ENCODE measurements around the gene NFE2L1. TPM values are rescaled to one million over a fixed set of nuclear protein-coding genes. Genes with fewer than 3 reads are reported as not detected.
A peak's percentile ranks its signal among the peaks of the same experiment; 100 is the strongest.

Gene NFE2L1
- total RNA-seq, 5 donors from 2014 or later (not counting 1 experiment from before 2014, with no cell fraction given), result 30.3 to 61.6 (median 43.9) TPM

DNA sequence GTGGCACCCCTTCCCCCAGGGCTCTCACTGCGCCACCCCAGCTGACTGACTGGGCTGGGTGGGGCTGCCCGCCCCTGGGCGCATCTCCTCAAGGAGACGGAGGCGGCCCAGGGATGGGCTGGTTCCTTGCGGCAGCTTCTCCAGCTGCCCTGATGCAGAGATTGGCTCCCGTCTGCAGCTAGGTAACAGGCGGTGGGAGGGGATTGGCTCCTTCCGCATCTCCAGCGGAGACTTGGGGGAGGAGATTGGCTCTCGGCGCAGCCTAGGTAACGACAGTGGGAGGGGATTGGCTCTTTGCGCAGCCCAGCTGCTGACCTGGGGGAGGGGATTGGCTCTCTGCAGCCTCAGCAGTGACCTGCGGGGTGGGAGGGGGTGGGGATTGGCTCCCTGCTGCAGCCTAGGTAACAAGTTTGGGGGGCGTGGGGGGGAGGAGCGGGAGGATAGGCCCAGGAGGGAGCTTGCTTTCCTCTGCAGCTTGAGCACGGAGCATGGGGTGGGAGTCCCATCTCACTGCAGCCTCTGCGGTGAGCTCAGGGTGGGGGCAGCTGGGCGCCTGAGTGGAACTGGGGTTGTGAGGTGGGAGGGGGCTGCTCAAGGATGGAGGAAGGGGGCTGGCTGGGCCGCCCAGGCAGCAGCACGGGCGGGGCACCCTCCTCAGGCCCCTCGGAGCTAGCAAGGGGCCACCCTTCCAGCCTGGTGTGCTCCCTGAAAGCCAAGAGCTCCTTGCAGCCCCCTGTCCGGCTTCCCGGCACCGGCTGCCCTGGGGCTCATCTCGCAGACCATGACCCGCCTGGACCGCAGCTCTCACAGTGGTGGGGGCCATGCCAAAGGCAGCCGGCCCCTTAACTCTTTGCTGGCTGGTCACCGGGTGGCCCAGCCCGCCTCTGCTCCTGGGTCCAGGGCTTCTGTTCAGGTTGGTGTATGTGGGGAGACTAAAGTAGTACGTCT is 6.4 kb downstream of the NFE2L1 start:
- Histone ChIP-seq H3K27ac (ENCODE audit: low read length) (no peak overlapping the region), H3K4me1 (ENCODE audit: control insufficient read depth in 1 of 2, extremely low read depth in 1 of 2, insufficient read depth in 2 of 2, low read length in 2 of 2) (peaks cover 5 to 54% of the 10 kb centered on the region in 2 experiments)
- H3K4me3 Mint-ChIP-seq, result no peak overlapping the region

DNA sequence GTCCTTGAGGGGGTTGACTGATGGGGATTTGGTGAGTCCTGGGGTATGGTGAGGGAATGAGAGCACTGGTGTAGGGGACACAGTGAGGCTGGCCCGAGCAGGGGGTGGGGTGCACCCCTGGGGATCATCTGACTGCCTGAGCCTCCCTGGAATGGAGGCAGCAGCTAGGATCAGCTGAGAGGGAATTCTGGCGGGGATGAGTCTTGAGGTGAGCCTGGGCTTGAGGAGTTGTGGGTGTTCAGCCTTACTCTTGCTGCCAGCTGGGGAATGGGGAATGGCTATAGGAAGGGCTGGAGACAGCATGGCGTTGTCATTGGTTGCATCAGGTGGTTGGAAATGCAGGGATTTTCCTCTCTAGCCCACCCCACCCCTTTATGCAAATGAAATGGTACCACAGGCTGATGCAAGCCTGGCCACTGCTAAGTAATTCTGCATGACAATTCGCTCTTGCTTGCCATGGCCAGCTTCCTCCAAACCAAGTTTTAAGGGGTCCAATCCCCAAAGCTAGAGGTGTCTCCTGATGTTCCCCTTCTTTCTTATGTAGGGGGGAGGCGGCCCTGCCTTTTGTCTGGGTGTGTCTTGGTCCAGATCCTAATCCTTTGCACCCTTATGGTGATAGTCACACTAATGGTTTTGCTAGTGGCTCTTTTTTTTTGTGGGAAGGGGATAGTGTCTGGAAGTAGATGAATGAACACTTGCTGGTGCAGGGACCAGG is 7.5 kb downstream of the NFE2L1 start:
- Mint-ChIP-seq H3K27ac (peak overlapping the region; percentile 66), H3K36me3 (peaks cover 59% of the 10 kb centered on the region), H3K4me3 (no peak overlapping the region), H3K9me3 (no peaks in the 10 kb centered on the region), H3K4me1 (peaks cover 43 to 49% (median 47%) of the 10 kb centered on the region in 3 donors), H3K27me3 (no peaks in the 10 kb centered on the region)
- no peaks in the 10 kb centered on the region for H3K9me3 ChIP-seq
- H3K27me3 ChIP-seq (replicated peaks in 1 of 2; ENCODE audit: control insufficient read depth in 2 of 2, extremely low read depth in 1 of 2, insufficient read depth in 2 of 2, low read length in 1 of 2), result no peaks in the 10 kb centered on the region
- no peak overlapping the region for H3K4me3 ChIP-seq (ENCODE audit: control insufficient read depth in 1 of 2, extremely low read depth in 1 of 2, low read length in 1 of 2)
- peaks cover 10 to 83% of the 10 kb centered on the region in 2 donors for H3K36me3 ChIP-seq (ENCODE audit: control insufficient read depth in 2 of 2, extremely low read depth in 1 of 2, insufficient read depth in 1 of 2, low read length in 1 of 2)
- 100% methylated on average over 3 of the region's 5 CpGs for WGBS (ENCODE audit: insufficient coverage)
- ATAC-seq (replicated peaks in 1 of 4), result no peak
- ChIA-PET POLR2A (interaction anchor here in 1 of 2 donors (0.6 kb wide), 1 partner anchor 1847 kb away, joined by 3 read pairs; no protein-coding TSS in a partner anchor), CTCF (no interaction called here)
- H3K4me1 ChIP-seq (ENCODE audit: control insufficient read depth in 1 of 2, extremely low read depth in 1 of 2, insufficient read depth in 2 of 2, low read length in 2 of 2), result peaks cover 0 to 42% of the 10 kb centered on the region in 2 experiments
- DNase-seq, result no peak
- H3K27ac ChIP-seq (ENCODE audit: low read length), result no peak overlapping the region

More for the DNA sequence above, 6.4 kb downstream of the NFE2L1 start:
- Mint-ChIP-seq H3K27me3 (no peaks in the 10 kb centered on the region), H3K9me3 (no peaks in the 10 kb centered on the region), H3K27ac (no peak overlapping the region), H3K4me1 (peaks cover 54 to 57% (median 56%) of the 10 kb centered on the region in 3 donors), H3K36me3 (peaks cover 55% of the 10 kb centered on the region)
- H3K27me3 ChIP-seq (replicated peaks in 1 of 2; ENCODE audit: control insufficient read depth in 2 of 2, extremely low read depth in 1 of 2, insufficient read depth in 2 of 2, low read length in 1 of 2), result no peaks in the 10 kb centered on the region
- WGBS (ENCODE audit: insufficient coverage), result 97% methylated on average over 28 of the region's 34 CpGs
- CTCF ChIA-PET, result no interaction called here
- DNase-seq, result no peak
- H3K9me3 ChIP-seq, result no peaks in the 10 kb centered on the region
- POLR2A ChIA-PET, result interaction anchor here (0.5 kb wide), 2 partner anchors 26 to 1133 kb away, joined by 3 read pairs; no protein-coding TSS in a partner anchor
- no peak for ATAC-seq (replicated peaks in 1 of 4)
- H3K4me3 ChIP-seq (ENCODE audit: control insufficient read depth in 1 of 2, extremely low read depth in 1 of 2, low read length in 1 of 2), result no peak overlapping the region
- H3K36me3 ChIP-seq (ENCODE audit: control insufficient read depth in 2 of 2, extremely low read depth in 1 of 2, insufficient read depth in 1 of 2, low read length in 1 of 2), result peaks cover 10 to 78% of the 10 kb centered on the region in 2 donors

DNA sequence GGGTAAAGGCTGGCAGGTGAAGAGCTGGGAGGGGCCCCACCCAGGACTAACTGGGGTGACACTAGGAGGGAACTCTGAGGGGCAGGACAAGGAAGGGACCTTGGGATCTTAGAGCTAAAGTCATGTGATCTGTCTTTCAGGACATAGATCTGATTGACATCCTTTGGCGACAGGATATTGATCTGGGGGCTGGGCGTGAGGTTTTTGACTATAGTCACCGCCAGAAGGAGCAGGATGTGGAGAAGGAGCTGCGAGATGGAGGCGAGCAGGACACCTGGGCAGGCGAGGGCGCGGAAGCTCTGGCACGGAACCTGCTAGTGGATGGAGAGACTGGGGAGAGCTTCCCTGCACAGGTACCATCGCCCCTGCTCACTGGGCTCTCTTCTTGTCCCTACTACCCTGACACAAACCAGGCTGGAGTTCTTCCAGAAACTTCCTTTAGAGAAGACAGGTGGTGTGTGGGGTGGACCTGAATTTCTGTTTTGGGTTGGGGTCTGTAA is 8.1 kb downstream of the NFE2L1 start:
- POLR2A ChIA-PET, result interaction anchor here in 1 of 2 donors (0.6 kb wide), 1 partner anchor 1847 kb away, joined by 3 read pairs; no protein-coding TSS in a partner anchor
- Mint-ChIP-seq H3K9me3 (no peaks in the 10 kb centered on the region), H3K27ac (peak overlapping the region; percentile 39 to 41), H3K4me3 (no peak overlapping the region), H3K36me3 (peaks cover 56% of the 10 kb centered on the region), H3K27me3 (no peaks in the 10 kb centered on the region), H3K4me1 (peaks cover 37 to 42% (median 41%) of the 10 kb centered on the region in 3 donors)
- H3K27me3 ChIP-seq (replicated peaks in 1 of 2; ENCODE audit: control insufficient read depth in 2 of 2, extremely low read depth in 1 of 2, insufficient read depth in 2 of 2, low read length in 1 of 2), result no peaks in the 10 kb centered on the region
- H3K9me3 ChIP-seq, result no peaks in the 10 kb centered on the region
- H3K4me1 ChIP-seq (ENCODE audit: control insufficient read depth in 1 of 2, extremely low read depth in 1 of 2, insufficient read depth in 2 of 2, low read length in 2 of 2), result peaks cover 0 to 36% of the 10 kb centered on the region in 2 experiments
- ATAC-seq (replicated peaks in 1 of 4) (no peak), DNase-seq (no peak)
- H3K36me3 ChIP-seq (ENCODE audit: control insufficient read depth in 2 of 2, extremely low read depth in 1 of 2, insufficient read depth in 1 of 2, low read length in 1 of 2), result peaks cover 10 to 80% of the 10 kb centered on the region in 2 donors
- no peak overlapping the region for H3K27ac ChIP-seq (ENCODE audit: low read length)
- CTCF ChIA-PET, result no interaction called here
- 76% methylated on average over 3 of the region's 10 CpGs for WGBS (ENCODE audit: insufficient coverage)
- H3K4me3 ChIP-seq (ENCODE audit: control insufficient read depth in 1 of 2, extremely low read depth in 1 of 2, low read length in 1 of 2), result no peak overlapping the region

DNA sequence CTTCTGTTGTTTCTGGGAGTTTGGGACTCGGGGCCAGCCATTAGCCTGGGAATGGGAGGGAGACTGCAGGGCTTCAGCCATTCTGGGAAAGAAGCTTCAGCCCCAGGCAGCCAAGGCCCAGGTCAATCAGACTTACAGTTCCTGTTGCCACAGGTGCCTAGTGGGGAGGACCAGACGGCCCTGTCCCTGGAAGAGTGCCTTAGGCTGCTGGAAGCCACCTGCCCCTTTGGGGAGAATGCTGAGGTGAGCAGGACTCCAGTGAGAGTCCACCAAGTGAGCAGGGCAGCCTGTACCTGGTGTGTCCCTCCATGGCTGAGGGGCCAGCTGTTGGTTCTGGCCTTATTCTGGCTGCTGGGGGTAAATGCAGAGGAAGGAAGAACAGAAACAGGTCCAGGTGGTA is 8.7 kb downstream of the NFE2L1 start:
- Histone ChIP-seq H3K9me3 (no peaks in the 10 kb centered on the region), H3K4me1 (ENCODE audit: control insufficient read depth in 1 of 2, extremely low read depth in 1 of 2, insufficient read depth in 2 of 2, low read length in 2 of 2) (peaks cover 0 to 30% of the 10 kb centered on the region in 2 experiments), H3K4me3 (ENCODE audit: control insufficient read depth in 1 of 2, extremely low read depth in 1 of 2, low read length in 1 of 2) (no peak overlapping the region), H3K27me3 (replicated peaks in 1 of 2; ENCODE audit: control insufficient read depth in 2 of 2, extremely low read depth in 1 of 2, insufficient read depth in 2 of 2, low read length in 1 of 2) (no peaks in the 10 kb centered on the region), H3K36me3 (ENCODE audit: control insufficient read depth in 2 of 2, extremely low read depth in 1 of 2, insufficient read depth in 1 of 2, low read length in 1 of 2) (peaks cover 10 to 81% of the 10 kb centered on the region in 2 donors), H3K27ac (ENCODE audit: low read length) (no peak overlapping the region)
- no peak for ATAC-seq (replicated peaks in 1 of 4)
- no peak for DNase-seq
- no peaks in the 10 kb centered on the region for H3K27me3 Mint-ChIP-seq
- H3K4me3 Mint-ChIP-seq, result no peak overlapping the region
- H3K4me1 Mint-ChIP-seq, result peaks cover 31 to 38% (median 35%) of the 10 kb centered on the region in 3 donors
- H3K36me3 Mint-ChIP-seq, result peaks cover 54% of the 10 kb centered on the region
- CTCF ChIA-PET, result interaction anchor here in 1 of 2 donors (1.1 kb wide), 1 partner anchor 975 kb away, joined by 3 read pairs; no protein-coding TSS in a partner anchor
- POLR2A ChIA-PET, result no interaction called here
- H3K27ac Mint-ChIP-seq, result peak overlapping the region; percentile 39 to 41
- WGBS (ENCODE audit: insufficient coverage), result 89% methylated on average over 2 of the region's 2 CpGs
- no peaks in the 10 kb centered on the region for H3K9me3 Mint-ChIP-seq

DNA sequence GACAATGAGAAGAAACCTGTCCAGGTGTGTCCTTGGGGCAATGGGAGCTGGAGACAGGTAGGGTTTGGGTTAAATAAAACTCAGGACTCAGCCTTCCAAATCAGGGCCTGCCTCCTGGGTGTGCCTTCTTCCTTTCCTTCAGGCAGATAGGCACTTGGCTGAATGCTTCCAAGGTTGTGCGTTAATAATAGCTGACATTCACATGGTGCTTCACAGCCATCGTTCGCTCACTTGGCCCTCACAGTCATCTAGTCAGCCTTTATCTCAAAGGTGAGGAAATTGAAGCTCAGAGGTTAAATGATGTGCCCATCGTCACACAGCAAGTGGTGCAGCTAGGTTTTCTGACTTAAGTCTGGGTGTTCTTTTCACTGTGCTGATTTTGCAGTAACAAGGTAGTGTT is 9.5 kb downstream of the NFE2L1 start:
- peaks cover 54% of the 10 kb centered on the region for H3K36me3 Mint-ChIP-seq
- DNase-seq (no peak), ATAC-seq (replicated peaks in 1 of 4) (no peak)
- POLR2A ChIA-PET, result no interaction called here
- CTCF ChIA-PET, result interaction anchor here in 1 of 2 donors (1.1 kb wide), 1 partner anchor 976 kb away, joined by 3 read pairs; no protein-coding TSS in a partner anchor
- H3K9me3 ChIP-seq, result no peaks in the 10 kb centered on the region
- H3K27ac Mint-ChIP-seq, result no peak overlapping the region
- H3K9me3 Mint-ChIP-seq, result no peaks in the 10 kb centered on the region
- peaks cover 0 to 23% of the 10 kb centered on the region in 2 experiments for H3K4me1 ChIP-seq (ENCODE audit: control insufficient read depth in 1 of 2, extremely low read depth in 1 of 2, insufficient read depth in 2 of 2, low read length in 2 of 2)
- peaks cover 24 to 31% (median 27%) of the 10 kb centered on the region in 3 donors for H3K4me1 Mint-ChIP-seq
- no peak overlapping the region for H3K4me3 Mint-ChIP-seq
- no peak overlapping the region for H3K27ac ChIP-seq (ENCODE audit: low read length)
- no peaks in the 10 kb centered on the region for H3K27me3 ChIP-seq (replicated peaks in 1 of 2; ENCODE audit: control insufficient read depth in 2 of 2, extremely low read depth in 1 of 2, insufficient read depth in 2 of 2, low read length in 1 of 2)
- H3K36me3 ChIP-seq (ENCODE audit: control insufficient read depth in 2 of 2, extremely low read depth in 1 of 2, insufficient read depth in 1 of 2, low read length in 1 of 2), result peaks cover 11 to 81% of the 10 kb centered on the region in 2 donors
- 100% methylated on average over 3 of the region's 4 CpGs for WGBS (ENCODE audit: insufficient coverage)
- H3K27me3 Mint-ChIP-seq, result no peaks in the 10 kb centered on the region
- H3K4me3 ChIP-seq (ENCODE audit: control insufficient read depth in 1 of 2, extremely low read depth in 1 of 2, low read length in 1 of 2), result no peak overlapping the region

Measured in T-cell (primary cell).